Neural cell (in vitro differentiated cells): Measurements from ENCODE around the gene CELF5. TPM values are rescaled to one million over a fixed set of nuclear protein-coding genes. Genes with fewer than 3 reads are reported as not detected.

Experiments
- H2AFZ ChIP-seq: fragments of 200-600, 300-800 bp; sonication (generic), shearing (Covaris generic); 2 replicates; pipeline ENCODE4 v1.6.0; 2014; ENCODE audit warnings: low read depth, mild to moderate bottlenecking, antibody characterized with exemption, low read length, moderate library complexity
- H3F3A ChIP-seq: fragments of 200-600 bp; shearing (Covaris generic); 2 replicates; pipeline ENCODE4 v1.6.1; 2016; ENCODE audit warnings: mild to moderate bottlenecking, moderate library complexity, mixed read lengths, antibody characterized with exemption, low read length; ENCODE audit not compliant: insufficient read depth, poor library complexity, severe bottlenecking
- H3K27ac ChIP-seq: fragments of 200-600, 300-800 bp; sonication (generic), shearing (Covaris generic); 2 replicates; pipeline ENCODE4 v1.5.1; 2014; ENCODE audit warnings: mild to moderate bottlenecking, low read length, moderate library complexity
- H3K27me3 ChIP-seq: fragments of 300-800, 200-600 bp; sonication (generic), shearing (Covaris generic); 2 replicates; pipeline ENCODE4 v1.6.0; 2014; ENCODE audit warnings: mild to moderate bottlenecking, low read depth, low read length, moderate library complexity; ENCODE audit not compliant: insufficient read depth
- H3K36me3 ChIP-seq: fragments of 300-800, 200-600 bp; sonication (generic), shearing (Covaris generic); 2 replicates; pipeline ENCODE4 v1.5.1; 2014; ENCODE audit warnings: mild to moderate bottlenecking, antibody characterized with exemption, low read length, moderate library complexity; ENCODE audit not compliant: insufficient read depth
- H3K4me2 ChIP-seq: fragments of 300-800, 200-600 bp; sonication (generic), shearing (Covaris generic); 2 replicates; pipeline ENCODE4 v1.6.0; 2014; ENCODE audit warnings: mild to moderate bottlenecking, low read length
- H3K4me3 ChIP-seq: fragments of 300-800, 200-600 bp; sonication (generic), shearing (Covaris generic); 2 replicates; pipeline ENCODE4 v1.5.1; 2014; ENCODE audit warnings: mild to moderate bottlenecking, low read length, moderate library complexity
- H3K79me2 ChIP-seq: fragments of 200-600 bp; shearing (Covaris generic); replicated peaks from 2 replicates; pipeline ENCODE4 v1.6.0; 2014; ENCODE audit warnings: mild to moderate bottlenecking, low read length, moderate library complexity; ENCODE audit not compliant: insufficient read depth
- H3K9ac ChIP-seq: fragments of 300-800, 200-600 bp; sonication (generic), shearing (Covaris generic); 2 replicates; pipeline ENCODE4 v1.6.1; 2016; ENCODE audit warnings: mild to moderate bottlenecking, low read length, mixed read lengths
- H3K9me2 ChIP-seq: fragments of 200-600 bp; shearing (Covaris generic); 2 replicates; pipeline ENCODE4 v1.6.1; 2016; ENCODE audit warnings: mild to moderate bottlenecking, low read length, mixed read lengths; ENCODE audit not compliant: insufficient read depth
- H3K9me3 ChIP-seq: fragments of 200-600, 300-800 bp; sonication (generic), shearing (Covaris generic); 2 replicates; pipeline ENCODE4 v1.6.1; 2016; ENCODE audit warnings: mild to moderate bottlenecking, mixed run types, low read length, moderate library complexity, mixed read lengths
- H4K20me1 ChIP-seq: fragments of 200-600 bp; shearing (Covaris generic); 2 replicates; pipeline ENCODE4 v1.6.1; 2016; ENCODE audit warnings: mild to moderate bottlenecking, mixed run types; ENCODE audit not compliant: insufficient read depth
- EP300 ChIP-seq: fragments of 450-650 bp; conservative IDR thresholded peaks from 2 replicates; pipeline ENCODE4 v1.6.1; 2014; ENCODE audit warnings: antibody characterized with exemption, mild to moderate bottlenecking, moderate library complexity; ENCODE audit not compliant: poor library complexity, severe bottlenecking
- EZH2 ChIP-seq: fragments of 200-600, 300-800 bp; shearing (Covaris generic), sonication (generic); IDR thresholded peaks from 2 replicates; pipeline ENCODE4 v1.6.1; 2014; ENCODE audit warnings: antibody characterized with exemption, low read length, borderline replicate concordance, mild to moderate bottlenecking; ENCODE audit not compliant: insufficient read depth, poor library complexity, severe bottlenecking
- MXI1 ChIP-seq: fragments of 450-650 bp; conservative IDR thresholded peaks from 2 replicates; pipeline ENCODE4 v1.6.1; 2014; ENCODE audit warnings: antibody characterized with exemption, mild to moderate bottlenecking; ENCODE audit not compliant: poor library complexity, severe bottlenecking
- POLR2AphosphoS5 ChIP-seq: IDR thresholded peaks from 2 replicates; pipeline ENCODE4 v1.6.1; 2012
- RAD21 ChIP-seq: fragments of 450-650 bp; conservative IDR thresholded peaks from 2 replicates; pipeline ENCODE4 v1.6.1; 2014; ENCODE audit warnings: antibody characterized with exemption, mild to moderate bottlenecking, moderate library complexity
- SMC3 ChIP-seq: fragments of 450-650 bp; conservative IDR thresholded peaks from 2 replicates; pipeline ENCODE4 v1.6.1; 2014; ENCODE audit warnings: antibody characterized with exemption, mild to moderate bottlenecking, moderate library complexity; ENCODE audit not compliant: poor library complexity
- TAF1 ChIP-seq: IDR thresholded peaks from 2 replicates; pipeline ENCODE4 v1.6.1; 2012; ENCODE audit warnings: low read depth
- polyA plus RNA-seq: library from polyadenylated mRNA; depleted of rRNA; stranded (reverse); fragments of >200 nt; gene quantifications from 2 replicates; pipeline ENCODE4 v1.2.3, GENCODE V29; 2014
- TF ChIP-seq, protein P1 (sequence below): fragments of 450-650 bp; IDR thresholded peaks from 2 replicates; pipeline ENCODE4 v1.5.1; 2014; ENCODE audit warnings: antibody characterized with exemption, mild to moderate bottlenecking, moderate library complexity; ENCODE audit not compliant: poor library complexity, severe bottlenecking
- TF ChIP-seq, protein P2 (sequence below): IDR thresholded peaks from 2 replicates; pipeline ENCODE4 v1.6.1; 2012; ENCODE audit warnings: borderline replicate concordance

CELF5 gene
- polyA plus RNA-seq, 1 donor from 2014 or later, result 130 TPM

DNA sequence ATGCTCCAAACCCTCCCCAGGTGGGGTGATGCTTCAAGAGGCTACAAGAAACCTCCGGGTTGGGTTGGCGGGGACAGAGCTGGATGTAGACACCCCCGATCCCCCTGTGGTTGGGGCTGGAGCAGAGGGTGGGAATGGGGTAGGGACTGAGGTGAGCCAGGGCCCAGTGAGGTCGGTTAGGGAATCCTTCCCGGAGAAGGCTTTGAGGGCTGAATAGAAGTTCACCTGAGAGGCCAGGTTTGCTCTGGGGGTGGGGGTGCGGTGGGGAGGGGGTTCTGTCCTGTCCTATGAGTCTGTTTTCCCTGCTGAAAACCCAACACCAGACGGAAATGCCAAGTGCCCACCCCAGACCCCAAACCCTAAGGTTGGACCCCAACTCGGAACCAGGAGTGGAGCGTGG, 69.1 kb downstream of the CELF5 start:
- Histone ChIP-seq H3K4me2 (no peak overlapping the region), H2AFZ (no peak overlapping the region), H3K36me3 (no peaks in the 10 kb centered on the region), H3F3A (no peaks in the 10 kb centered on the region), H3K79me2 (no peaks in the 10 kb centered on the region), H3K9ac (no peak overlapping the region), H3K9me3 (no peaks in the 10 kb centered on the region), H3K27ac (no peak overlapping the region), H3K9me2 (no peaks in the 10 kb centered on the region), H3K27me3 (no peaks in the 10 kb centered on the region), H4K20me1 (no peaks in the 10 kb centered on the region), H3K4me3 (no peak overlapping the region)
- TF ChIP-seq TAF1 (no peak), SMC3 (no peak), POLR2AphosphoS5 (no peak), EZH2 (no peak), EP300 (no peak), MXI1 (no peak), RAD21 (no peak)
- TF ChIP-seq, protein P1, sequence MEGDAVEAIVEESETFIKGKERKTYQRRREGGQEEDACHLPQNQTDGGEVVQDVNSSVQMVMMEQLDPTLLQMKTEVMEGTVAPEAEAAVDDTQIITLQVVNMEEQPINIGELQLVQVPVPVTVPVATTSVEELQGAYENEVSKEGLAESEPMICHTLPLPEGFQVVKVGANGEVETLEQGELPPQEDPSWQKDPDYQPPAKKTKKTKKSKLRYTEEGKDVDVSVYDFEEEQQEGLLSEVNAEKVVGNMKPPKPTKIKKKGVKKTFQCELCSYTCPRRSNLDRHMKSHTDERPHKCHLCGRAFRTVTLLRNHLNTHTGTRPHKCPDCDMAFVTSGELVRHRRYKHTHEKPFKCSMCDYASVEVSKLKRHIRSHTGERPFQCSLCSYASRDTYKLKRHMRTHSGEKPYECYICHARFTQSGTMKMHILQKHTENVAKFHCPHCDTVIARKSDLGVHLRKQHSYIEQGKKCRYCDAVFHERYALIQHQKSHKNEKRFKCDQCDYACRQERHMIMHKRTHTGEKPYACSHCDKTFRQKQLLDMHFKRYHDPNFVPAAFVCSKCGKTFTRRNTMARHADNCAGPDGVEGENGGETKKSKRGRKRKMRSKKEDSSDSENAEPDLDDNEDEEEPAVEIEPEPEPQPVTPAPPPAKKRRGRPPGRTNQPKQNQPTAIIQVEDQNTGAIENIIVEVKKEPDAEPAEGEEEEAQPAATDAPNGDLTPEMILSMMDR, result no peak
- TF ChIP-seq, protein P2, sequence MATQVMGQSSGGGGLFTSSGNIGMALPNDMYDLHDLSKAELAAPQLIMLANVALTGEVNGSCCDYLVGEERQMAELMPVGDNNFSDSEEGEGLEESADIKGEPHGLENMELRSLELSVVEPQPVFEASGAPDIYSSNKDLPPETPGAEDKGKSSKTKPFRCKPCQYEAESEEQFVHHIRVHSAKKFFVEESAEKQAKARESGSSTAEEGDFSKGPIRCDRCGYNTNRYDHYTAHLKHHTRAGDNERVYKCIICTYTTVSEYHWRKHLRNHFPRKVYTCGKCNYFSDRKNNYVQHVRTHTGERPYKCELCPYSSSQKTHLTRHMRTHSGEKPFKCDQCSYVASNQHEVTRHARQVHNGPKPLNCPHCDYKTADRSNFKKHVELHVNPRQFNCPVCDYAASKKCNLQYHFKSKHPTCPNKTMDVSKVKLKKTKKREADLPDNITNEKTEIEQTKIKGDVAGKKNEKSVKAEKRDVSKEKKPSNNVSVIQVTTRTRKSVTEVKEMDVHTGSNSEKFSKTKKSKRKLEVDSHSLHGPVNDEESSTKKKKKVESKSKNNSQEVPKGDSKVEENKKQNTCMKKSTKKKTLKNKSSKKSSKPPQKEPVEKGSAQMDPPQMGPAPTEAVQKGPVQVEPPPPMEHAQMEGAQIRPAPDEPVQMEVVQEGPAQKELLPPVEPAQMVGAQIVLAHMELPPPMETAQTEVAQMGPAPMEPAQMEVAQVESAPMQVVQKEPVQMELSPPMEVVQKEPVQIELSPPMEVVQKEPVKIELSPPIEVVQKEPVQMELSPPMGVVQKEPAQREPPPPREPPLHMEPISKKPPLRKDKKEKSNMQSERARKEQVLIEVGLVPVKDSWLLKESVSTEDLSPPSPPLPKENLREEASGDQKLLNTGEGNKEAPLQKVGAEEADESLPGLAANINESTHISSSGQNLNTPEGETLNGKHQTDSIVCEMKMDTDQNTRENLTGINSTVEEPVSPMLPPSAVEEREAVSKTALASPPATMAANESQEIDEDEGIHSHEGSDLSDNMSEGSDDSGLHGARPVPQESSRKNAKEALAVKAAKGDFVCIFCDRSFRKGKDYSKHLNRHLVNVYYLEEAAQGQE, result no peak

DNA sequence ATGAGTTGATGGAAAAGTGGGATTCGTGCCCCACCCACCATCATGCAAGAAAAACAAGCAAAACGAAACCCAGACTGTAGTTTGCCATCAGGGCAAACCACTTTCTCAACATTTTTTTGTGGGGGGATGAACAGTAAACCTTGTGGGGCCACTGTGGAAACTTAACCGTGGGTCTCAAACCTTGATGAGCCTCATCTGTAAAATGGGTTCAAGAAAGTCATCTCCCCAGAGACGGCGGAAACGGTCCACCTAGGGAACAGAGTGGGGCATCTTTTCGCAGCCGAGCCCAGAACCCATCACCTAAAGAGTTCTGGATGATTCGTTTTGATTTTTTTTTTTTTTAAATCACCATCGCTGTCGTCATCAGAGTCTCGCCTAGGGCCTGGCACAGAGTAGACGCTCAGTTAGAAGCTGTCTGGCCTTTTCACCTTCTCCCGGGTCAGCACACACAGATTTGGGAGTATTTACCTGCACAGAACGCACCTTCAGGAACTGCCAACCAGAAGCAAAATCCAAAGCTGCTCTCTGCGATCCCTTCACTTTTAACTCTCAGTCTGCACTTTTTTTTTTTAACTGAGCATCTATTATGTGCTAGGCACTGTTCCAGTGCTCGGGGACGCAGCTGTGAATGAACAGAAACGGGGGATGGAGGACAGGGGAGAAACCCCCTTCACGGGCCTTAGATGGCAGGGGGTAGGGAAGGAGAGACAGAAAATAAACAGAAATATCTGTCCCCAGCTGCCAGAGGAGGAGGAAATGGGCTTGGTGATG, 69.8 kb downstream of the CELF5 start:
- no peaks in the 10 kb centered on the region for H3K79me2 ChIP-seq
- no peaks in the 10 kb centered on the region for H4K20me1 ChIP-seq
- no peaks in the 10 kb centered on the region for H3K27me3 ChIP-seq
- H2AFZ ChIP-seq, result no peak overlapping the region
- H3K9ac ChIP-seq, result no peak overlapping the region
- no peaks in the 10 kb centered on the region for H3K9me3 ChIP-seq
- TF ChIP-seq, protein P1, result no peak
- no peak for TF ChIP-seq SMC3
- TF ChIP-seq MXI1, result no peak
- TF ChIP-seq RAD21, result no peak
- no peak for TF ChIP-seq POLR2AphosphoS5
- no peak for TF ChIP-seq EZH2
- TF ChIP-seq, protein P2, result no peak
- TF ChIP-seq TAF1, result no peak
- no peak for TF ChIP-seq EP300
- H3K4me3 ChIP-seq, result no peak overlapping the region
- H3K36me3 ChIP-seq, result no peaks in the 10 kb centered on the region
- no peaks in the 10 kb centered on the region for H3K9me2 ChIP-seq
- H3K4me2 ChIP-seq, result no peak overlapping the region
- H3K27ac ChIP-seq, result no peak overlapping the region
- no peaks in the 10 kb centered on the region for H3F3A ChIP-seq
